ENCODE measurements around the gene CLEC4F. TPM values are rescaled to one million over a fixed set of nuclear protein-coding genes. Genes with fewer than 3 reads are reported as not detected.

The CLEC4F gene
- polyA plus RNA-seq, 1 of the 3 experiments (the other 2 are of a cell fraction) = 0.12 TPM

DNA sequence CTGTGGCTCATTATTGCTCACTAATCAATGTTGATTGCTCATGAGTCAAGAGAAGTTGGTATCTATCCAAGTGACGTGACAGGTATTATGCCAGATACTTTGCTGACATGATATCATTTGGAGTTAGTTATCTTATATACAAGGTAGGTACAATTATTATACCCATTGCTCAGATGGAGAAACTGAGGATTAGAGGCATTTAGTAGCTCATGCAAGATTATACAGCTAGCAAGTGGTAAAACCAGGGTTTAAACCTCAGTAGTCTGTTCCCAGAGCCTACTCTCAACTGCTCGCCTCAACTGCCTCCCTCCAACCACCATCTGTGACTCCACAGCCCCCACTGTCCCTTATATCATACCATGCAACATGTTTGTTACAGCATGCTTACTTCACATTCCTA lies 36.1 kb downstream of the CLEC4F start (continued):
- TF ChIP-seq, protein P1, sequence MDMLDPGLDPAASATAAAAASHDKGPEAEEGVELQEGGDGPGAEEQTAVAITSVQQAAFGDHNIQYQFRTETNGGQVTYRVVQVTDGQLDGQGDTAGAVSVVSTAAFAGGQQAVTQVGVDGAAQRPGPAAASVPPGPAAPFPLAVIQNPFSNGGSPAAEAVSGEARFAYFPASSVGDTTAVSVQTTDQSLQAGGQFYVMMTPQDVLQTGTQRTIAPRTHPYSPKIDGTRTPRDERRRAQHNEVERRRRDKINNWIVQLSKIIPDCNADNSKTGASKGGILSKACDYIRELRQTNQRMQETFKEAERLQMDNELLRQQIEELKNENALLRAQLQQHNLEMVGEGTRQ (IDR thresholded peaks at IDR 0.05; ENCODE audit: borderline replicate concordance, low read depth, low read length) = no peak
- no peak for TF ChIP-seq JUND (IDR thresholded peaks at IDR 0.05)
- TF ChIP-seq SIN3A (IDR thresholded peaks at IDR 0.05; ENCODE audit: borderline replicate concordance, low read depth, low read length) = no peak
- TF ChIP-seq CHD2 (IDR thresholded peaks at IDR 0.05; ENCODE audit: low read length, partially characterized antibody) = no peak
- no peak for TF ChIP-seq RCOR1 (IDR thresholded peaks at IDR 0.05; ENCODE audit: low read length)
- TF ChIP-seq GABPA (IDR thresholded peaks at IDR 0.05; ENCODE audit: low read depth) = no peak
- no peak for TF ChIP-seq SMC3 (IDR thresholded peaks at IDR 0.05; ENCODE audit: low read depth, low read length)
- TF ChIP-seq FOSL2 (IDR thresholded peaks at IDR 0.05; ENCODE audit: borderline replicate concordance, low read depth) = no peak
- TF ChIP-seq ELF1 (IDR thresholded peaks at IDR 0.05) = no peak

DNA sequence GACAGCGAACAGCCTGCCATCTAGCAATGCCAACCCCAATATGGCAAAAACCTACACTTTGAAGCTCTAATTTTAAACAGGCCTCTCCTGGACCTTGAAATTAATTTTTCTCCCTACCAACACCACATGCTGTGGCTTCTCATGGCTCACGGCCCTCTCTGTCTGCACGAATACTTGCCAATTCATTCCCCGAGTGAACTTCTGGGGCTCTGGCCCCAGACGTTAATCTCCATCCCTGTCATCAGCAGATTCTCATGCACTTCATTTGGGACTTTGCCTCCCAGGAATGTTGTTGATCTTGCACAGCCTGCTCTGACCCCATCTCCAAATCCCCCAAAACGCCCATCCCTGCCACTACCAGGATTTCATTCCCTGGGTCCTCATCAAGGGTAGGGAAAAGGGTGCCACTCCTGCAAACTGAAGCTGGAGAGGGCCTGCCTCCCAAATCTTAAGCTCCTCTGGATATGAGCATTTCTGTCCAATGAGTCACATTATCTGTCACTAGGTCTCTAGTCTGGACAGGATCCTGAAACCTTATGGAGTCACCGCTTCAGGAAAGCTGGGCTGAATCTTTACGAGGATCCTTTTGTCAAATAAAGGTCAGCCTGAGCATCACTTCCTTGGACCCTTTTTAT lies 40.4 kb downstream of the CLEC4F start:
- DNase-seq = no peak
- Histone ChIP-seq H3K27me3 (ENCODE audit: insufficient read depth) (peaks cover 4% of the 10 kb centered on the region; the same call in 1 of the 2 replicates), H3K9me2 (no peaks in the 10 kb centered on the region), H3F3A (replicated peaks; ENCODE audit: insufficient read depth) (no peaks in the 10 kb centered on the region), H2AFZ (ENCODE audit: low read depth) (no peak overlapping the region), H3K79me2 (ENCODE audit: insufficient read depth) (no peaks in the 10 kb centered on the region), H3K4me1 (ENCODE audit: control insufficient read depth in 1 of 2, insufficient read depth in 2 of 2, low read depth in 1 of 2, low read length in 1 of 2) (no peaks in the 10 kb centered on the region), H3K9me3 (no peaks in the 10 kb centered on the region), H3K27ac (ENCODE audit: low read depth in 2 of 2, low read length in 1 of 2) (no peak overlapping the region), H3K36me3 (replicated peaks in 1 of 2; ENCODE audit: control insufficient read depth in 1 of 2, insufficient read depth in 2 of 2, low read length in 1 of 2) (no peaks in the 10 kb centered on the region), H3K4me3 (ENCODE audit: low read depth in 2 of 2, low read length in 1 of 2) (no peak overlapping the region), H3K4me2 (no peak overlapping the region), H4K20me1 (ENCODE audit: insufficient read depth) (no peaks in the 10 kb centered on the region), H3K9ac (no peak overlapping the region)
- ChIA-PET CTCF (interaction anchor here (0.9 to 4.0 kb wide), 5 partner anchors 10 to 476 kb away, joined by 3 to 31 read pairs (median 10); partner anchors contain the start of genes ADD2 and FIGLA), POLR2A (no interaction called here)
- 68% methylated on average over 8 of the region's 8 CpGs for WGBS (ENCODE audit: low lambda C conversion rate)
- TF ChIP-seq, protein P1 (IDR thresholded peaks at IDR 0.05; ENCODE audit: borderline replicate concordance, low read depth, low read length) = no peak
- TF ChIP-seq, protein P2, sequence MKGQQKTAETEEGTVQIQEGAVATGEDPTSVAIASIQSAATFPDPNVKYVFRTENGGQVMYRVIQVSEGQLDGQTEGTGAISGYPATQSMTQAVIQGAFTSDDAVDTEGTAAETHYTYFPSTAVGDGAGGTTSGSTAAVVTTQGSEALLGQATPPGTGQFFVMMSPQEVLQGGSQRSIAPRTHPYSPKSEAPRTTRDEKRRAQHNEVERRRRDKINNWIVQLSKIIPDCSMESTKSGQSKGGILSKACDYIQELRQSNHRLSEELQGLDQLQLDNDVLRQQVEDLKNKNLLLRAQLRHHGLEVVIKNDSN (IDR thresholded peaks at IDR 0.05; ENCODE audit: borderline replicate concordance, low read depth) = no peak
- TF ChIP-seq RAD21 (IDR thresholded peaks at IDR 0.05; ENCODE audit: low read length) = no peak

DNA sequence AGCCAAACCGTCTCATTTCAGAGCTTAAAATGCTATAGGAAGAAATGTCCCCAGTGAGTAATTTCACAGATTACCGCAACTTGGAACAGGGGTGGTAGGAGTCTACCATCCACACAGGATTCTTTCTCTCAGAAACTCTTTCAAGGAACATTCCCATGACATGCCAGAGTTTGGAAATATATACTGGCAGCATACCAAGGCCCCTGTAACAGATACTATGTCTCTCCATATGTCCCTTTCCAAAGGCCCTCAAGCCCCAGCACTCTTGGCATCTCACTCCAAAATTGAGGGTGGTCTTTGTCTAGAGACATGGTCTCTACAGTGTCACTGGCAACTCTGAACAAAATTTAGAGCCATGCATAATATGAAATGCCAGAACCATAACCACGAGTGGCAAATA lies 40.9 kb downstream of the CLEC4F start:
- POLR2A ChIA-PET = no interaction called here

More for the DNA sequence above, 40.9 kb downstream of the CLEC4F start:
- Histone ChIP-seq H3K4me3 (ENCODE audit: low read depth in 2 of 2, low read length in 1 of 2) (no peak overlapping the region), H2AFZ (ENCODE audit: low read depth) (no peak overlapping the region), H3K9me2 (no peaks in the 10 kb centered on the region), H3K4me2 (no peak overlapping the region), H3K27me3 (ENCODE audit: insufficient read depth) (peaks cover 4% of the 10 kb centered on the region), H3K4me1 (ENCODE audit: control insufficient read depth in 1 of 2, insufficient read depth in 2 of 2, low read depth in 1 of 2, low read length in 1 of 2) (no peaks in the 10 kb centered on the region), H3F3A (replicated peaks; ENCODE audit: insufficient read depth) (no peaks in the 10 kb centered on the region), H3K9ac (no peak overlapping the region), H3K36me3 (replicated peaks in 1 of 2; ENCODE audit: control insufficient read depth in 1 of 2, insufficient read depth in 2 of 2, low read length in 1 of 2) (no peaks in the 10 kb centered on the region), H3K27ac (ENCODE audit: low read depth in 2 of 2, low read length in 1 of 2) (no peak overlapping the region), H4K20me1 (ENCODE audit: insufficient read depth) (no peaks in the 10 kb centered on the region), H3K79me2 (ENCODE audit: insufficient read depth) (no peaks in the 10 kb centered on the region), H3K9me3 (no peaks in the 10 kb centered on the region)
- CTCF ChIA-PET = interaction anchor here (3.8 to 4.0 kb wide), 2 partner anchors 10 to 11 kb away, joined by 21 to 31 read pairs; partner anchors contain the start of genes ADD2 and FIGLA
- no peak for DNase-seq
- TF ChIP-seq RFX5 (IDR thresholded peaks at IDR 0.05; ENCODE audit: low read length) (no peak), NFIC (IDR thresholded peaks at IDR 0.05; ENCODE audit: borderline replicate concordance) (no peak), RXRA (IDR thresholded peaks at IDR 0.05; ENCODE audit: borderline replicate concordance, low read depth) (no peak), MXI1 (IDR thresholded peaks at IDR 0.05; ENCODE audit: low read depth, low read length) (no peak), POLR2AphosphoS5 (IDR thresholded peaks at IDR 0.05; ENCODE audit: low read depth, low read length) (no peak), ELF1 (IDR thresholded peaks at IDR 0.05) (no peak), GATA2 (CRISPR knock-in tag; IDR thresholded peaks at IDR 0.05) (no peak)
- TF ChIP-seq, protein P3, sequence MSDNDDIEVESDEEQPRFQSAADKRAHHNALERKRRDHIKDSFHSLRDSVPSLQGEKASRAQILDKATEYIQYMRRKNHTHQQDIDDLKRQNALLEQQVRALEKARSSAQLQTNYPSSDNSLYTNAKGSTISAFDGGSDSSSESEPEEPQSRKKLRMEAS (IDR thresholded peaks at IDR 0.05; ENCODE audit: low read depth) = no peak
- WGBS (ENCODE audit: low lambda C conversion rate) = 43% methylated on average over 3 of the region's 3 CpGs
